NCI-H2081 treated with DMSO at 0.1 percent for 48 hours (cell line): ENCODE data around the gene FAM107A.
"Not testable (repeated sequence)": the region's sequence is repeated elsewhere in the genome, so short reads cannot be mapped to it uniquely, and the experiment has no call there.

Source experiments
- DNase-seq: peaks from one replicate; lab custom pipeline; 2025; lab: John Stamatoyannopoulos, UW

Gene FAM107A

DNA sequence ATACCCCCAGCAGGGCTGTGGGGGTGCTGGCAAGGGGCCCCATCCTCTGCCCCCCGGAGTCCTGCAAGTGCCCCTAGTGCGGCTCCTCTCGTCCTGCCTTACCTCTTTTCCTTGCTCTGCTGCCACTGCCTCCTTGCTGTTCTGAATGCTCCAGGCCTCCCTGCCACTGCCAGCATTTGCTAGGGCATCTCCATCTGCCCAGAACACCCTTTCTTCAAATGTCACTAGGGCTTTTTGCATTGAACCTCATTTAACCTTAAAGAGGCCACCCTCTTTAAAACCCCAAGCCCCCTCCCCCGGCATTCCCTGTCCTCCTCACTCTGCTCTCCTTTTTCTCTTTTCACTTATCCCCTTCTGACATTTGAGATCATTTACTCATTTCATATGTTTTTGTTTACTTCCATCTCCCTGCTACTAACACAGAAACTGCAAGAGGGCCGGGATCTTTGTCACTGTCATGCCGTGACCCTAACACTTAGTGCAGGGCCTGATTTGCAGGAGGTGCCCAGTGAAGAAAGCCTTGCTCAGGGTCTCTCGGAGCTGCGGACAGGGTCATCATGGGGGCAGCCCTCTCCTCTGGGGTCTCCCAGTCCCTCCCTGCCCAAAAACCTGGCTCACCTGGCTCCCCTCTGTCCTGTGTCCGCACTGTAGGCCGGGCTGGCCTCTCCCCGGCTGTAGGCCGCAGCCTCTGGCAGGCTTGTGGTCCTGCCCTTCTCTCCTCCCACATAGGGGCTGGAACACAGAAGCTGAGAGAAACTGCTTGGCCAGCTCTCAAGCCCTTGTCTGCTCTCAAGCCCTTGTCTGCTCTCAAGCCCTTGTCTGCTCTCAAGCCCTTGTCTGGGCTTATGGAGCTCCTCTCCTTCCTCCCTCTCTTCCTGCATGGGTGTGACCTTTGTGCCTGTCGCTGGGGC lies 40.4 kb downstream of the FAM107A start, which contains the start of gene ACOX2:
Gene ACOX2, minus strand, starts transcription at position 690 of the 911 bp plus-strand sequence. CDS start 2,084 bp downstream, outside the sequence.
- DNase-seq = no peak

DNA sequence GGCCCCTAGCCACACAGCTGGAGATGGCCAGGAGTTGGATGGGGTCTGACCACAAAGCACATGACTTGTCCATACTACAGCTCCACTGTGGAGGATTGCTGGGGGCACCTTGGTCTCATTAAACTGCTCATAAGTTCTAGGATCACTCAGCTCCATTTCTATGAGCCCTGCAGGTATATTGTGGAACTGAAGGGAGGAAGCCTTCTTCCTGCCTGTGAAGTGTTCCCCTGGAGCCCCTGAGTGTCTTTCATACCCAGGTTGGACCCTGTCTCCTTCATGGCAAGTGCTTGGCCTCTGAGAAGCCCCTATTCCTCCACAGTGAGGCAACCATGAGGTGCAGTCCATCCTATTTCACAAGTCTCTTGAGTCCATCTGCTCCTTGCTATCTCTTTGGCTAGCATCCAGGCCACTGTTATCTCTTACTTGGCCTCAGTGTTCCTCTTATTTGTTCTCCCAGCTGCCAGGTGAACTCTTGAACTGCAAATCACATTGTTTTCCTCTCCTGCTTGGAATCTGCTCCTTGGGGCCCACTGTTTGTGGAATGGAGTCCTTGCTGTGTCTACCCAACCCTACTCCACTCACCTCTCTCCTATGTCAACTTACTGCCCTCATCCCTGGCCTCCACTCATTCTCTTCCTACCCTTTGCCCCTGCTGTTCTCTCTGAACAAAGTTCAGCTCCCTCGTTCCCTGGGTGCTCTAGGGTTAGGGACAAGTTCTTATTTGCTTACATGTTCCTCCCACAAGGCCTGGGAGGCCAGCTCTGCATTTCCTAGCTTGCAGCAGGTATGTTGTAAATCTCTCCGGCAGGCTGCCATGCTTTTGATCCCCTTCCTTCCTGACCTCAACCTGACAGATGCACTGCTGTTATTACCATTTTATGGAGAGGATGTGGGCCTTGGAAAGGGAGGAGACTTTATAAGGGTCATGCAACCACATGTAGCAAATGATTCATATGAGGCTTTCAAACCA lies 41.4 kb downstream of the FAM107A start:
- no peak for DNase-seq

DNA sequence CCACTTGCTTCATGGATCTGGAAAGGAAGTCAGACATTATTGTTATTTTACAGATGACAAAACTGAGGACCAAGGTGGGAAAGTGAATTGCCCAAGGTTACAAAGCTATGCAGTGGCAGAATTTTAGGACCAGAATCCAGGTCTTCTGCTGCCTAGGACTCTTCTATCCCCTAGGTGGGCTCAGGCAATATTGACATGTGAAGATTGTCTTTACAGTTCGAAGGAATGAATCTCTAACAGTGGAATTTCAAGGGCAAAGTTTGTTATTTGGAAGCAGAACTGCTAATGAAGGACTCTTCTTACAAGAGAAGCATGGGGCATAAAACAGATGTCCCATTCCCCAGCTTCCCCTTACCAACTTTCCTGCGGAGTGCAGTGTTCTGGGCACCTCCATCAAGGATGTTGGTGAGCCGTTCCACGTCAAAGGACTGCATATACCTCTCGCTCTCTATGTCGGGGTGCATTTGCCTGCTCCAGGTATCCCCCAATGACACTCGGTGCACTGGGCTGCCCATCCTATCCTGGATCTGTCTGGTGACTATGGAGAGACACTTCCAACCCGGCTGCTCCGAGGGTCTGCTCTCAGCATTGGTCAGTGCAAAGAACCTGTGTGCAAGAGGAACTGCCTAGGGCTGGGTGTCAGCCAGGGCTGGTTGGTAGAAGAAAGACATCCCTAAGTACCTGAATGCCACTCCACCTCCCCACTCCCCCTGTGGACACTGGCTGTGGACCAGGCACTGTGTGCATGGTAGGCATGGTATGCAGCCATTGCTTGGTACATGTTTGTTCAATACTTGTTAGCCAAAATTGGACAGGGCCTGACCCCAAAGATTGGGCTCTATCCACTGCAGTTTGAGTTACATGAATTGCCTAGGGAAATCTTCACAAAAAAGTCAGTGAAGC lies 42.3 kb downstream of the FAM107A start:
- DNase-seq = no peak

DNA sequence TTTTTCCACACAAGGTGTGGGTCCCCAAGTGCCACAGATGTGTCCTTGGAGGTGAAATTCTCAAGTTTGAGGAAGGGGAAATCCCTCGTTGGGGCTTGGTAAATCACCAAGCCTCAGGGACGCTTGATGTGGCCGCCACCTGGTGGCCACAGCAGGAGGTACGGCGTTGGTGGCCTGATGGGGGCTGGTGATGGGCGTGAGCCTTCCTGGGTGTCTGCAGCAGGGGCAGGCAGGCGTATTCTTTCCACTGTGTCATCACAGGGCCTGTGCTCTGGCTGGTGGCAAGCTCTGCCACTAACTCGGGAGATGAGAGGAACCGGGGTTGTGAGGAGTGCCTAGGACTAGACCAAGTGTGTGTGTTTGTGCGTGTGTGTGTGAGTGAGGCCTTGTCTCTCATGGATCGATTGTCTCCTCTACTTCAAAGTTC lies 44.4 kb downstream of the FAM107A start:
- no peak for DNase-seq

DNA sequence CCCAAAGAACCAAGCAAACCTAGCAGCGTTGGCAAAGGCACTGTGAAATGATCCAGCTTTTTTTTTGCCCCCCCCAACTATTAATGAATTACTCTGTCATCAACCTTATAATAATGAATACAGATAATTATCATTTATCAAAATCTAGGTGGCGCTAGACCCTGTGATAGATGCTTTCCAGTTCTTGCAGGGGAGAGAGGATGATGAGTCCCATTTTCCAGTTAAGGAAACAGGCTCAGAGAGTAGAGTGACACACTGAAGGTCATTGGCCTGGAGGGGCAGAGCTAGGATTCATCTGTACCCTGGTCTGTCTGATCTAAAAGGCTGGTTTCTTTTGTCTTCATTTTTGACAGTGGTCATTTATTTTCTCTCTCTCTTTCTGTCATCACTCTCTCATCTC lies 45.2 kb downstream of the FAM107A start:
- no peak for DNase-seq

DNA sequence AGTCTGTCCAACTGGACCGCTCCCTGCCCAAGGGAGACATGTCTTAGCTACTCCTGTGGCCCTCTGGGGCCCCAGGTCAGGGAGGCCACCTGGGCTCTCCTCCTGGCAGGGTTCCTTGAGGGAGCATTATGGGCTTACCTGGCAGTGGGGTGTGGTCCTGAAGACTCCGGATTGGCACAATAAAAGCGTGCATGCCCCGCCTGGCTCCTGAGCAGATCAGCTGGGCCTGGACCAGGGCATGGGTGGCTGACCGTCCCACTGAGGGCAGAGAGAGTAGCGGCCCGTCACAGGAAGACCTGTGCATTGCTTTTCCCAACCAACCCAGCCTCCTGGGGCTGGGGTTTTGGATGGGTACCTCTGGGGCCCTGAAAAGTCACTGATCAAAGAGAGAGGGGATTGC lies 45.6 kb downstream of the FAM107A start:
- DNase-seq = no peak

DNA sequence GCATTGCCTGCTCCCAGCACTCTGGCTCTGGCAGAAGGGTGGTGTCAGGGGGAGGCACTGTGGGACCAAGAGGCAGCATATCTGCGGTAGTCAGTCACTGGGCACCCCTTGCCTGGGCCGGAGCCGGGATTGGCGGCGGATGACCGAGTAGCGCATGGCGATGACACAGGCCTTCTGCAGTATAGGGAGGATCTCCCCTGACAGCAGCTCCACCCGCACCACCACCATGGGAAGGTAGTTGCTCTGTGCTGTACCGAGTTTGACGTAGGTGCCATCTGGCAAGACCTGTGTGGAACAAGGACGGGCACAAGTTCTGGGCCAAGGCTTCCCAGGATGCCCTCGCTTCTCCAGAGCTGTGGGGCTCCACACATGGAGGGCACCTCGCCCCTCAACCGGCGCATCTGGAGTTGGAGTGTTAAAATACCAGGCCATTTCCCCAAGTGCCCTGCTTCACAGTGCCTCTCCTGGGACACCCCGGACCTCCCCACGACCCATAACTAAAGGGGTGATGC lies 46.8 kb downstream of the FAM107A start:
- no peak for DNase-seq

DNA sequence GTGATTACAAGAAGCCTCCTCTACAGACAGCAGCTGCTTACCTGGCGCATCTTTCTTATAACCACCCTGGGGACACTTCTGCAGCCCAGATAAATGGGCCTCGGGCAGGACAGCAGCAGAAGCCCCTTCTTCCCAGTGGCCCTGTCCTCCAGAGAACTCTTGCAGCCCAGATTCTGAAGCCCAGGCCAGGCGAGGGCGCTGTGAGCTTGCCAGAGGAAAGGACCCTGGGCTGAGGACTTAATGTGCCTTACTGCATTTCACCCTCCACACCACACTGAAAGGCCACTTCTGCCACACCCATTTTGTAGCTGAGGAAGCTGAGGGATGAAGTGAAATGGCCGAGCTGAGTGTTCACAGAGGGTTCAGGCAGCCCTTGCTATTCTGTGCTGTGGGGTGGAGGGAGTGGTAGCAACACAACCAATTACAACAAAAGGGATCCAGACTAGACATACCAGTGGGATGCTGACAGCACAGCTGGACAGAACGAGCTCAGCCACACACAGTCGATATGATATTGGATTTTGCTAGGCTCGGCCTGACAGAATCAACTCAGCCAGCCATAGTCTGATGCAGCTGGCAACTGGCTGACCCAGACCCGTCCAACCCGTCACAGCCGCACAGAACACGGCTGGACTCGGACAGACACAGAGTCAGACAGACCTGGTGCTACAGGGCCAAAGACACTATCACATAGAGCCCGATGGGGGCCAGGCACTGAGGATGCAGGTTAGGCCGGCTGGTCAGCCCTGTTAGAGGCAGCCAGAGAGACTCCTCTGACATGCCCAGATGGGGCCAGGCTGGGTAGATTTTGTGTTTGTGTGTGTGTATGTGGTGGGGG lies 47.5 kb downstream of the FAM107A start:
- no peak for DNase-seq

DNA sequence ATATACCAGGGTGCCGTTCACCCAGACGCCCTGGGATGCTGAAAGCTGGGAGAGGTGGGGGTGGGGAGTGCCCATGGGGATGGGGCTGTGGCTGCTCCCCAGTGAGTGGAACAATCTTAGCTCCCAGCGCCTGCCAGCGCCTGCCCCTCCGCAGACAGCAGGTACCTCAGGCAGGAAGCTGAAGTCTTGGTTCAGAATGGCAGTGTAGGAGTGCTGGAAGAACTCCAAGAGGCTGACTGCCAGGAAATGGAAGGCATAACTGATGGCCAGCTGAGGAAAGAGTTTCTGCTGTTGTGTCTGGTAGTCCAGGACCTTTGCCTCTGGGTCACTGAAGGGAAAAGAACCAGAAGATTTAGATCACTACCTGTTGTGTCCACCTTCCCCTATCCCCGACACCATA lies 48.6 kb downstream of the FAM107A start:
- no peak for DNase-seq

DNA sequence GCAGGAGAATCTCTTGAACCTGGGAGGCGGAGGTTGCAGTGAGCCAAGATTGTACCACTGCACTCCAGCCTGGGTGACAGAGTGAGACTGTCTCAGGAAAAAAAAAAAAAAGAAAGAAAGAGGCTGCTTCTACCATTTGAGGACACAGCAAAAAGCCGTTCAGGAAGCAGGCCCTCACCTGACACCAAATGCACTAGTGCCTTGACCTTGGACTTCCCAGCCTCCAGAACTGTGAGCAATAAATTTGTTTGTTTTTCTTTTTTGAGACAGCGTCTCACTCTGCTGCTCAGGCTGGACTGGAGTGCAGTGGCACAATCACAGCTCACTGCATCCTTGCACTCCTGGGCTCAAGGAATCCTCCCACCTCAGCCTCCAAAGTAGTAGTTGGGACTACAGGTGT lies 49.8 kb downstream of the FAM107A start:
- DNase-seq = not testable (repeated sequence)

DNA sequence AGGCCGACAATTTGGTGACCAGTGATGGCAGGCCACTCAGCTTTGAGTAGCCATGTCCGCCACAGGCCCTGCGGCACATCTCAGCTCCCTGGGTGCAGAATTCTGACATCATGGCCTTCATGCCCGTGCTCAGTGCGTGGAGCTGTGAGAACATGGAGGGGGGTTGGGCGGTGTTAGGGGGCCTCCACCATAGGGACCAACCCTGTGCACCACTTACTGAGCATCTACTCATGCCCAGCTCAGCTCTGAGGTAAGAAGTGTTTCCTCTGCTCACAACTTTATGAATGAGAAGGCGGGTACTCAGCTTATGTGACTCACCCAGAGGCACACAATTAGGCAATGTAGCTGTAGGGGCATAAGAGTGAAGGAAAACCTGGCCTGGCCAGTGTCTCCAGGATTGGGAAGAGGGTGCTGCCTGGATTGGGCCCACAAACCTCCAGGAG lies 50.7 kb downstream of the FAM107A start:
- DNase-seq = no peak

DNA sequence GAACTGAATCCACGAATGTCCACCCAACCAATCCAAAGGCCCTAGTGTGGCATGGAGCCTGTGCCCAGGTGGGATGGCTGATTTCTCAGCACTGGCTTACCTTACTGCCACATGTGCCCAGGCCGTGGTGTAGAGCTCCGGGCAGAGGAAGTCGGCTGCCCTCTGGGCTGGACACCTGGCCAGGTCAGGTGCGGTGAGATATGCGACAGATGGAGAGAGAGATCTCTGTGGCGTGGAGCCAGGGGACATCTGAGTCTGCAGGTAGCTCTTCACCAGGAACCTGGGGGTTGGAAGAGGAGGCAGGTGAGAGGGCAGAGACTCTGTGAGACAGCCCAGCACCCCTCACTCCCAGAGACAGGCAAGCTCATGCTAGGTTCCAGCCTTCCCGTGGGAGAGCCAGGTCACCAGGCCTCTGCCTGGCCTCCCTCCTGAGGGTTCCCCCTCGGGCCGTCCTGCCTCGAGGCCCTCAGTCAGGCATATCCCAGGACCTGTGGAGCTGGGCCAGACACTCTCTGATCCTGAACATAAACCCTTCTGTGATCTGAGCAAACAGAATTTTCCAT lies 52.8 kb downstream of the FAM107A start:
- no peak for DNase-seq

DNA sequence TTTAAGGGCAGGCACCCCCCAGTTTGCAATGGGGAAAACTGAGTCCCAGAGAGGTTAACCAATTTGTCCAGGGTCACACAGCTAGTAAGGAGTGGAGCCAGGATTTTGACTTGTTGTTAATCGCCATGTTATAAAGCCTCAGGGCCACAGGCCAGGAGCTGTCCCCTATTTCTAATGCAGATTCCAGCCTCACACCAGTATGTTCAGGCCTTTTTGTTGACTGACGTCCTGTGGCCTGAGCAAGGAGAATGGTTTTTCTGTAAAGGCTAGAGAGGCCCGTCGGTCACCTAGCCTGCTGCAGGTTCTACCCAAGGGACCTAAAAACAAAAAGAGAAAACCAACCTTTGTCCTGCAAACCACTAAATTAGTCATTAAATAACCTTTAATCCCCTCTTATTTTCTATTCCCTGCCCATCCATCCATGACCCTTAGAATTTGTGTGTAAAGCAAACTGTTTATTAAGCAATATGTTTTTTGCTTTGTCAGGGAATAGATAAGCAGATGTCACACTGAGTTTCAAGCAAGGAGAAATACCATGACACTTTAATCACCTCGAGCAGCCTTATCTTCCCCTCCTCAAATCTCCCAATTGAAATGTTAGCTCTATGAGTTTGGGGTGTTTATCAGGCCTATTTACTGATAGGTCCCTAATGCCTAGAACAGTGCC lies 54.3 kb downstream of the FAM107A start:
- no peak for DNase-seq

DNA sequence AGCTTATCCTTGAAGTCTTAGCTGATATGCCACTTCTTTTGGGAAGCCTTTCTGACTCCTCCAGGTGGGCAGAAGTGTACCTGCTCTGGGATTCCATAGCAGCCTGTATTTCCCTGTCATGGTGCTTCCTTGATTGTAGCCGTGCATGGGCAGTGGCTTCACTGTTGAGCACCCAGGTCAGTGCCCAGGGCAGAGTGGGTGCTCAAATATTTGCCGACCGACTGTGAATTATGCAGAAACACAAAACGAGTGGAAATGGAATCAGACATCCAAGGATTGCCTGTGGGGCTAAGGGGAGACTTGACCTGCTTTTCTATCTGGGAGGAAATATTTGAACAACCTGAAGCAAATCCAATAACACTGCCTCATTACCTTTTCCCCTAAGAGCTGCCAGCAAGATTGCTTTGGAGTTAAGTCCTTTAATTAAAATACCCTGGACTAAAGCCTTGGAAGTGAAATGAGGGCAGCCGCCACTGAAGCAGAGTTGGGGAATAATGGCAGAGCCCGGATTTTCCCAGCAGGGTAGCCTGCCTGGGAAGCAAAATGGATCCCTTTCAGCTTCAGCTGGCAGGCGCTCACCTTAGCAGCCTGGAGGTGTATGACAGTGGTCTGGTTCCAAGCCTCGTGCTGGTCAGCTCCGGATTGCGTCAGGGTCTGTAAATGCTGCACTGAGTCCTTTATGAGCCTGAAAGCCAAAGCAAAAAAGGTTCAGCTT lies 55.1 kb downstream of the FAM107A start:
- DNase-seq = no peak

DNA sequence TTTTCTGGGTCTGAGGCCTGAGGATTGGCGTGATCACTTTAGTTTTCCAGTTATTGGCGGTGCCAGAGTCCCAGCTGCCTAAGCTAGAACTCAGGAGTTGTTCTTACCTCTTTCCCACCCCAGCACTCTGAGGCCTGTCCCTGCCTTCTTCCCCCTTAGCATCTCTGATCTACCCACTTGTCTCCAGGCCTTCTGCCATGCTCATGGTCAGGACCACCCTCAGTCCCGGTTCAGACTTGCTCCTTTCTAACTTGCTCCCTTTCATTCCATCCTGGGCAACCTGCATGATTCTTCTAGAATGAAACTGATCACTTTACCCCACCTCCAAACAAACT lies 55.9 kb downstream of the FAM107A start:
- no peak for DNase-seq

DNA sequence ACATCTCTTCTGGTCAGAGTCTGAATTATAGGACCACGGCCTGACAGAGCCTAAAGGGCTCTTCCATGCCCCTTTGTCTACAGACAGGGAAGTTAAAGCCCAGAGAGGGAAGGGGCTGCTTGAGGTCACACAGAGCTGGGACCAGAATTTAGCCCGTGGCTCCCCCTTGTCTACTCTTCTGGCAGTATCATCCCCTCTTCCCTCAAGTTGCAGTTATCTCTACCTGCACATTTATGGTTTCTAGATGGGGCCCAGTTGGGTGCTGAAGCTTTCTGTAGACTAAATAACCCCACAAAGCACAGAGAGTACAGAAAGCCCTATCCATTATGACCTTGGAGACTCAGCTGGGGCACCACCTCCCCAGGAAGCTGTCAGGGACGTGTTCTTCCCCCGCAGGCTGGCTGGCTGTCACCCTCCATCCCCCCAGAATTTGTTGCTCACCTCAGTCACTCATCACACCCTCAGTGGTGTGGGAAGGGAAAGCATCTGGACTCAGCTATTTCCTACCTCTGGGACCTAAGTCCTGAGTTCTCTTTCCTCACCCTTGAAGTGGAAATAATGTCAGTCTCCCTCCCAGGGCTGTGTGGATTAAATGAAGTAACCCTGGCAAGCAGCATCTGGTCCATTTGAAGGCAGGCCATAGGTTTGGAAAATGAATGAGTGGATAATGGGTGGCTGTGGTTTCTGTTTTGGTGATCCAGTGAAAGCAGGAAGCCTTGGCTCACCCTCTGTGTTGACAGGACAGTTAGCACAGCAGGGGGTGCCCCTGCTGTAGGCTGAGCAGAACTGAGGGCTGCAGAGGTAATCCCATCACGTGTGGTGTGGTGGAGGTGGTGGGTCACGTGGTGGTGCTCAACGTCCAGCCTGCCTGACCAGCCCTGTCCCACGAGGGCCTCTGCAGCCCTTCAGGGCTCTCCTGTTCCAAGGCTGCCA lies 56.5 kb downstream of the FAM107A start:
- no peak for DNase-seq

DNA sequence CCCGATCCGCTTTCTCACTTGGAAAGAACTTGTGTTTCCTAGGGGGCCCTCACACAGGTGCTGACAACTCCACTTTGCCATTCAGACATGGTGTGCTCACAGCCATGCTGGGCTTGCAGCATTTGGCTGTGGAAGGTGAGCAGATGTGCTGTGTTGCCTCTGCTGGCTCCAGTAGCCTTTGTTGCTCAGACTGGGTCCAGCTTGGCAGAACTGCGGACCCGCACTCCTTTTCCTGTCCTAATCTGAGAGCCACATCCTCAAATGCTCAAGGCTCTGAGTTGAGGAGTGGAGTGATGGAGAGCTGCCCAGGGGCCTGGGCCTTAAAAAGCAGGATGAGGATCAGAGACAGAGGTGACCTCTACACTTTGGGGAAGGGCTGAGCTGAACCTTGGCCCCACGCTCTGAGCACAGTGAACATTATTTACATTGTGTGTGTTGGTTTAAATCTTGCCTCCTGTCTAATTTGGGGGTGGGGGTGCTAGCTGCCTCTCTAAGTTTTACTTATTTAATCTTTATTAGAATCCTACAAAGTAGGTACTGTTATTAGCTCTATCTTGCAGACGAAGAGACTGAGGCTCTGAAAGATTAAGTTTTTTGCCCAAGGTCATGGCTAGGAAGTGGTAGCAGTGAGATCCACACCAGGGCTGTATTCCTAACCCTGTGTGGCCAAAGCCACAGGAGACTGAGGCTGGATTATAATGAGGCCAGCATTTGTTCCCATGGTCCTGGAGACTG lies 57.4 kb downstream of the FAM107A start:
- no peak for DNase-seq
